Parathyroid adenoma (tissue), 2 donors: ENCODE results near the gene ADAM12.

Experiments
- H2AFZ ChIP-seq: fragments of 300-600 bp; sonication (generic); one replicate; pipeline ENCODE4 v1.7.0; 2017; ENCODE audit warnings: antibody characterized with exemption, mild to moderate bottlenecking
- H3K27ac ChIP-seq: fragments of 300-600 bp; sonication (generic); one replicate; pipeline ENCODE4 v1.7.0; 2017
- H3K27me3 ChIP-seq: fragments of 300-600 bp; sonication (generic); one replicate; pipeline ENCODE4 v1.7.0; 2017; ENCODE audit warnings: low read length; ENCODE audit not compliant: control insufficient read depth, insufficient read depth
- H3K36me3 ChIP-seq: fragments of 300-600 bp; sonication (generic); one replicate; pipeline ENCODE4 v1.7.0; 2017; ENCODE audit warnings: low read length; ENCODE audit not compliant: control insufficient read depth, insufficient read depth
- H3K4me1 ChIP-seq: fragments of 300-600 bp; sonication (generic); one replicate; pipeline ENCODE4 v1.7.0; 2017; ENCODE audit warnings: control low read depth
- H3K4me2 ChIP-seq: fragments of 300-600 bp; sonication (generic); one replicate; pipeline ENCODE4 v1.7.0; 2017; ENCODE audit warnings: low read length
- H3K4me3 ChIP-seq: fragments of 300-600 bp; sonication (generic); one replicate; pipeline ENCODE4 v1.7.0; 2017; ENCODE audit warnings: low read depth, low read length
- H3K79me2 ChIP-seq: fragments of 300-600 bp; sonication (generic); one replicate; pipeline ENCODE4 v1.7.0; 2017; ENCODE audit warnings: control low read depth
- H3K9ac ChIP-seq: fragments of 300-600 bp; sonication (generic); one replicate; pipeline ENCODE4 v1.7.0; 2017; ENCODE audit warnings: mild to moderate bottlenecking
- H3K9me3 ChIP-seq: fragments of 300-600 bp; sonication (generic); one replicate; pipeline ENCODE4 v1.7.0; 2017; ENCODE audit warnings: low read length; ENCODE audit not compliant: control insufficient read depth
- TF ChIP-seq, protein P1 (sequence below): fragments of 300-600 bp; sonication (generic); IDR thresholded peaks from one replicate; pipeline ENCODE4 v1.7.0; 2017; ENCODE audit warnings: antibody characterized with exemption, mild to moderate bottlenecking
- donor health status: primary hyperparathyroidism.

Gene ADAM12

DNA sequence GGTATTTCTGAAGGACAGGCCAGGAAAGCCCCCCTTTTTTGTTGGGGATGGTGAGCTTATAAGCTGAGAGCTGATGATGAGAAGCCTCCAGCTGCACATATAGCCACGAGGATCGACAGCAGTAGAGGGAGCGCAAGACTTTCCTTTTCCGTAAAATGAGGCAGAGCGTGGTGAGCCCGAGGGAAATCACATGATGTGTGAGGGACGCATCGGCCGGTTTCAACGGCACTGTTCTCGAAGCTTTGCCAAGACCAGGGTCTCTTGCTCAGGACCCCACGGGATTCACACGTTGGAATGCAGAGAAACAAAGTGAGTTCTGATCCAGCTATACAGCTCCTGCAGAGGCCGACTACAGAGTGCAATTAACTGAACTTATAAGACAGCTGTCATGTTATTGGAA is 55.7 kb downstream of the ADAM12 start:
- Histone ChIP-seq H3K4me3 (no peak overlapping the region), H3K4me2 (no peak overlapping the region), H3K79me2 (no peaks in the 10 kb centered on the region), H3K9me3 (no peaks in the 10 kb centered on the region), H3K36me3 (no peaks in the 10 kb centered on the region), H3K27ac (no peak overlapping the region), H3K4me1 (peaks cover 5% of the 10 kb centered on the region), H3K27me3 (no peaks in the 10 kb centered on the region), H3K9ac (no peak overlapping the region), H2AFZ (no peak overlapping the region)
- TF ChIP-seq, protein P1, sequence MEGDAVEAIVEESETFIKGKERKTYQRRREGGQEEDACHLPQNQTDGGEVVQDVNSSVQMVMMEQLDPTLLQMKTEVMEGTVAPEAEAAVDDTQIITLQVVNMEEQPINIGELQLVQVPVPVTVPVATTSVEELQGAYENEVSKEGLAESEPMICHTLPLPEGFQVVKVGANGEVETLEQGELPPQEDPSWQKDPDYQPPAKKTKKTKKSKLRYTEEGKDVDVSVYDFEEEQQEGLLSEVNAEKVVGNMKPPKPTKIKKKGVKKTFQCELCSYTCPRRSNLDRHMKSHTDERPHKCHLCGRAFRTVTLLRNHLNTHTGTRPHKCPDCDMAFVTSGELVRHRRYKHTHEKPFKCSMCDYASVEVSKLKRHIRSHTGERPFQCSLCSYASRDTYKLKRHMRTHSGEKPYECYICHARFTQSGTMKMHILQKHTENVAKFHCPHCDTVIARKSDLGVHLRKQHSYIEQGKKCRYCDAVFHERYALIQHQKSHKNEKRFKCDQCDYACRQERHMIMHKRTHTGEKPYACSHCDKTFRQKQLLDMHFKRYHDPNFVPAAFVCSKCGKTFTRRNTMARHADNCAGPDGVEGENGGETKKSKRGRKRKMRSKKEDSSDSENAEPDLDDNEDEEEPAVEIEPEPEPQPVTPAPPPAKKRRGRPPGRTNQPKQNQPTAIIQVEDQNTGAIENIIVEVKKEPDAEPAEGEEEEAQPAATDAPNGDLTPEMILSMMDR: no peak

DNA sequence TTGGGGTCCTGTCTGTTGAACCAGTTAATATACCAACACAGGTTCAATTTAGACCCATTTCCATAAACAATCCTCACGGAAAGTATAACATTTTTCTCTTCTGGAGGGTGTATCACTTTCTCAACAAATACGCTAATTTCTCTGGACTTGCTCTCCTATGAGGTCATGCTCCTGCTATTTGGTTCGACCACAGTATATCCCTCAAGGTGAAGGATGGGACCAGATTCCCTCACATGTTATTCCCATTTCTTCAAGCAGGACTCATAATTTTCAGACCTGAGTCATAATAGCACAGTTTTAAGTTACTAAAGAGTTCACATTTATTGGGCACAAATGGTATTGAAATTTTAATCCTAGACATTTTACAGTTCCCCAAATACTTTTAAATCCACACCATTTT is 57.2 kb downstream of the ADAM12 start:
- no peak overlapping the region for H2AFZ ChIP-seq
- H3K36me3 ChIP-seq: no peaks in the 10 kb centered on the region
- H3K27me3 ChIP-seq: no peaks in the 10 kb centered on the region
- H3K79me2 ChIP-seq: no peaks in the 10 kb centered on the region
- no peak overlapping the region for H3K27ac ChIP-seq
- H3K9ac ChIP-seq: no peak overlapping the region
- peaks cover 5% of the 10 kb centered on the region for H3K4me1 ChIP-seq
- no peaks in the 10 kb centered on the region for H3K9me3 ChIP-seq
- H3K4me2 ChIP-seq: no peak overlapping the region
- TF ChIP-seq, protein P1: no peak
- no peak overlapping the region for H3K4me3 ChIP-seq

DNA sequence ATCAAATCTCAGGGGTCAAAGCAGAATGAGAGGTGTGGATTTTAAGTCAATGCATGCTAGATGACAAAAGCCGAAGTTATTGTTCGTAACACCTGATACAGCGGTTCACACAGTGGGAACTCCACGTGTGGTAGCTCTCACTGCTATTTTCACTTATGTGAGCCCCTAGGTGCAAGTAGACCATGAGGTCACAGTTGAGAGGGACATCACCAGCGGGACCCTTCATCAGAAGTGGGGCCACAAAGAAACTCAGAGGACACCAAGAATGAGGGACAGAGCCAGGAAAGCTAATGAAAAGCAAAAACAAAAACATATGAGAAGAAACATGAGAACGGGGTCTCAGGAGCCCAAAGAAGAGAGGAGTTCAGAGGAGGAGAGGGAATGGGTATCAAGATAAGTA is 63.5 kb downstream of the ADAM12 start:
- no peaks in the 10 kb centered on the region for H3K79me2 ChIP-seq
- TF ChIP-seq, protein P1: no peak

DNA sequence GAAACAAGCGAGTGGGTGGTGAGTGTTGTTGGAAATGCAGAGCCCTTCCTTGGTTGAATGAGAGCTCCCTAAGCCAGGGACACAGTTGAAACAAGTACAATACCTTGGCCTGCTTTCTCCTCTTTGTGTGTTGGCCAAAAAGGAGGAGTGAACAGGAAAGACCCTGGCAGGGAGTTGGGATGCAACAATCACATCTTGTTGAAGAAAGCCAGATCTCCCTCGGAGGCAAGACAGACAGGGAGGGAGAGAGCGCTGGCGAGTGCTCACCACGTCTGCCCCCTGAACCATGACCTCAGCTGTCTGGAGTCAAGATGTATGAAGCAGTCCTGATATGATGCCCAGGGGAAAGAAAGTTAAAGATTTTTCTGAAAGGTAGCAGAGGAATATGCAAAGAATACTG is 66.8 kb downstream of the ADAM12 start:
- Histone ChIP-seq H3K9me3 (no peaks in the 10 kb centered on the region), H2AFZ (no peak overlapping the region), H3K4me2 (no peak overlapping the region), H3K4me1 (no peaks in the 10 kb centered on the region), H3K4me3 (no peak overlapping the region), H3K27ac (no peak overlapping the region), H3K79me2 (no peaks in the 10 kb centered on the region), H3K36me3 (no peaks in the 10 kb centered on the region), H3K27me3 (no peaks in the 10 kb centered on the region), H3K9ac (no peak overlapping the region)
- TF ChIP-seq, protein P1: no peak

More for the DNA sequence above, 63.5 kb downstream of the ADAM12 start:
- no peaks in the 10 kb centered on the region for H3K9me3 ChIP-seq
- H3K4me3 ChIP-seq: no peak overlapping the region
- no peaks in the 10 kb centered on the region for H3K36me3 ChIP-seq
- H3K9ac ChIP-seq: no peak overlapping the region
- no peak overlapping the region for H3K4me2 ChIP-seq
- no peak overlapping the region for H3K27ac ChIP-seq
- no peaks in the 10 kb centered on the region for H3K27me3 ChIP-seq
- no peaks in the 10 kb centered on the region for H3K4me1 ChIP-seq
- no peak overlapping the region for H2AFZ ChIP-seq

DNA sequence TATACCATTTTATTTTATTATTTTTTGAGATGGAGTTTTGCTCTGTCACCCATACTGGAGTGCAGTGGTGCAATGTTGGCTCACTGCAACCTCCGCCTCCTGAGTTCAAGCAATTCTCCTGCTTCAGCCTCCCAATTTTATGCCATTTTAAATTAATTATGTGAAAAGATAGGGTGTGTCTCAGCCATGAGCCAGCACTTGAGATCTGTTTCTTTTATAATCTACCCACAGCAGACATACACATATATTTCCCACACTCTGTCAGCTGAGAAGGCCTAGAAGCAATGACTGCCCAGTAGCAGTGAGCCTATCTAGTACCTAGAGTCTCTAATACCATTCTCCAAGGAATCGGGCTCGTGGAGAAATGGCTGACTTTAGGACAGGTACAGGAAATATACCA is 70.5 kb downstream of the ADAM12 start:
- H3K4me3 ChIP-seq: no peak overlapping the region
- no peaks in the 10 kb centered on the region for H3K4me1 ChIP-seq
- H3K36me3 ChIP-seq: no peaks in the 10 kb centered on the region
- H3K4me2 ChIP-seq: no peak overlapping the region
- H3K27ac ChIP-seq: no peak overlapping the region
- TF ChIP-seq, protein P1: no peak
- H3K9ac ChIP-seq: no peak overlapping the region
- no peaks in the 10 kb centered on the region for H3K79me2 ChIP-seq
- H3K27me3 ChIP-seq: no peaks in the 10 kb centered on the region
- H2AFZ ChIP-seq: no peak overlapping the region
- no peaks in the 10 kb centered on the region for H3K9me3 ChIP-seq
